K562 (cell line): ENCODE results near the gene LAIR2. TPM values are rescaled to one million over a fixed set of nuclear protein-coding genes. Genes with fewer than 3 reads are reported as not detected.

Source experiments
- ATAC-seq: fragments of 200-7000 bp; cut with Tn5 transposase; 3 replicates; pipeline ENCODE4 v1.9.1; 2020; ENCODE audit warnings: moderate library complexity
- BruUV-seq: library from RNA; stranded (reverse); fragments of 400-500 nt; replicated peaks from 2 replicates; lab custom pipeline; 2021; lab: Mats Ljungman, UMichigan
- CTCF ChIA-PET: fragments of 300-600 bp; formaldehyde crosslinking; extraction: SDS; loops from one replicate; lab custom pipeline; 2021; ENCODE audit warnings: low intra/inter-chr PET ratio; lab: Yijun Ruan, JAX
- POLR2A ChIA-PET: fragments of 300-600, 350-650 bp; sonication (Branson Sonifier 250); formaldehyde crosslinking; extraction: SDS; loops from one replicate; lab custom pipeline; 2021; ENCODE audit warnings: antibody characterized with exemption, inconsistent platforms; lab: Yijun Ruan, JAX
- DNase-seq, 4 experiments: peaks; one replicate each; pipeline versions ENCODE4 v3.0.0 to v3.0.0-alpha.2; 2011 to 2018; ENCODE audit warnings: low spot score in 3 of 4, mixed read lengths in 3 of 4; ENCODE audit errors: extremely low read depth in 1 of 4
- FAIRE-seq: peaks from 2 replicates; lab custom pipeline; 2011; peaks lifted over from hg19 to GRCh38; lab: Jason Lieb, UNC
- H2AFZ ChIP-seq: 2 replicates; pipeline ENCODE4 v1.6.0; 2011; ENCODE audit warnings: low read depth, low read length, control low read depth, inconsistent platforms
- H3K27ac ChIP-seq: fragments of 200-600 bp; 3 replicates; pipeline ENCODE4 v1.8.0; 2011; ENCODE audit warnings: low read depth, mild to moderate bottlenecking, control low read depth, inconsistent platforms, low read length, moderate library complexity, mixed read lengths; ENCODE audit errors: extremely low read depth
- H3K27me3 ChIP-seq, 2 experiments: fragments of 300-600 bp in 1 of 2; 2 replicates in 1 of 2; 3 replicates in 1 of 2; pipeline versions ENCODE4 v1.6.0 to v1.8.0; 2011; ENCODE audit warnings: inconsistent platforms in 2 of 2, low read length in 2 of 2, mild to moderate bottlenecking in 1 of 2, mixed read lengths in 1 of 2, moderate library complexity in 1 of 2; ENCODE audit not compliant: control insufficient read depth in 2 of 2, insufficient read depth in 2 of 2
- H3K36me3 ChIP-seq: fragments of 300-600 bp; 3 replicates; pipeline ENCODE4 v1.8.0; 2011; ENCODE audit warnings: mild to moderate bottlenecking, low read length, inconsistent platforms; ENCODE audit not compliant: control insufficient read depth, insufficient read depth
- H3K4me1 ChIP-seq, 2 experiments: fragments of 200-600 bp in 1 of 2; replicated peaks in 1 of 2; 2 replicates in 1 of 2; 3 replicates in 1 of 2; pipeline versions ENCODE4 v1.5.1 to v1.8.0; 2011; ENCODE audit warnings: inconsistent platforms in 2 of 2, low read length in 2 of 2, mild to moderate bottlenecking in 1 of 2, mixed read lengths in 1 of 2, moderate library complexity in 1 of 2; ENCODE audit not compliant: control insufficient read depth in 2 of 2, insufficient read depth in 2 of 2
- H3K4me2 ChIP-seq: 2 replicates; pipeline ENCODE4 v1.6.1; 2011; ENCODE audit warnings: low read length, control low read depth, inconsistent platforms, mixed read lengths; ENCODE audit not compliant: insufficient read depth
- H3K4me3 ChIP-seq: fragments of 200-600 bp; sonication (generic), shearing (Covaris generic); 2 replicates; pipeline ENCODE4 v1.5.1; 2016; ENCODE audit warnings: control low read depth, inconsistent platforms
- H3K79me2 ChIP-seq: fragments of 200-600 bp; 3 replicates; pipeline ENCODE4 v1.8.0; 2011; ENCODE audit warnings: low read length, inconsistent platforms; ENCODE audit not compliant: control insufficient read depth, insufficient read depth
- H3K9ac ChIP-seq, 2 experiments: 2 replicates each; pipeline versions ENCODE4 v1.6.0 to v1.6.1; 2011; ENCODE audit warnings: low read depth in 2 of 2, low read length in 2 of 2, control low read depth in 1 of 2, inconsistent platforms in 1 of 2, mild to moderate bottlenecking in 1 of 2, mixed read lengths in 1 of 2; ENCODE audit not compliant: insufficient read depth in 1 of 2
- H3K9me1 ChIP-seq: one replicate; pipeline ENCODE4 v1.6.0; 2011; ENCODE audit warnings: inconsistent platforms, mild to moderate bottlenecking, low read length, moderate library complexity; ENCODE audit not compliant: control insufficient read depth, insufficient read depth
- H3K9me3 ChIP-seq: replicated peaks from 2 replicates; pipeline ENCODE4 v1.5.1; 2011; ENCODE audit warnings: low read depth, low read length, inconsistent platforms; ENCODE audit not compliant: control insufficient read depth, insufficient read depth
- H4K20me1 ChIP-seq: replicated peaks from 2 replicates; pipeline ENCODE4 v1.6.1; 2011; ENCODE audit warnings: low read length, inconsistent platforms, mixed read lengths; ENCODE audit not compliant: control insufficient read depth, insufficient read depth
- BHLHE40 ChIP-seq: IDR thresholded peaks from 2 replicates; pipeline ENCODE4 v1.6.1; 2011; ENCODE audit warnings: low read length, improper control_type of control experiment
- CBX5 ChIP-seq: IDR thresholded peaks from 2 replicates; pipeline ENCODE4 v1.6.1; 2014; ENCODE audit warnings: low read depth, borderline replicate concordance
- CHCHD3 ChIP-seq: fragments of 250-450 bp; sonication (Bioruptor Pico); IDR thresholded peaks from 2 replicates; pipeline ENCODE4 v2.1.2; 2022; ENCODE audit warnings: mild to moderate bottlenecking
- MIER1 ChIP-seq: fragments of 450-650 bp; IDR thresholded peaks from 2 replicates; pipeline ENCODE4 v1.6.1; 2016; ENCODE audit warnings: antibody characterized with exemption, mild to moderate bottlenecking, low read depth
- MTF1 ChIP-seq: fragments of 250-450 bp; sonication (Bioruptor Pico); IDR thresholded peaks from 2 replicates; pipeline ENCODE4 v1.9.0; 2021; ENCODE audit warnings: moderate library complexity, mild to moderate bottlenecking, inconsistent platforms, borderline replicate concordance
- ZBTB7A ChIP-seq: IDR thresholded peaks from 2 replicates; pipeline ENCODE4 v1.6.1; 2011; ENCODE audit warnings: low read depth, mild to moderate bottlenecking, low read length, moderate library complexity, borderline replicate concordance; ENCODE audit not compliant: control insufficient read depth
- ZKSCAN1 ChIP-seq: fragments of 150-350 bp; IDR thresholded peaks from 2 replicates; pipeline ENCODE4 v1.6.1; 2016; ENCODE audit warnings: low read depth, low read length
- WGBS: fragments of 100-300 bp; shearing (Covaris generic); methylation state at CpG from one replicate; pipeline ENCODE4 v1.1.6; 2016; ENCODE audit warnings: low coverage, mixed read lengths; ENCODE audit not compliant: insufficient coverage; ENCODE audit errors: missing lambda C conversion rate; 5-methylcytosine and 5-hydroxymethylcytosine counted together
- in situ Hi-C: fragments of 300-500 bp; cut with MboI; formaldehyde crosslinking; loops from 4 replicates; pipeline ENCODE4 v1.15.0; 2018; ENCODE audit warnings: inconsistent platforms, mixed read lengths
- intact Hi-C: fragments of 100-400 bp; cut with micrococcal nuclease; formaldehyde crosslinking; loops from 2 replicates; pipeline ENCODE4 v1.14.2; 2022
- polyA plus RNA-seq, 8 experiments: library from polyadenylated mRNA; depleted of rRNA in 4 of 8; stranded (reverse) in 5 of 8; unstranded in 3 of 8; fragments of >200 nt; fragmentation: Nextera tagmentation in 2 of 8; fragmentation: Illumina TruSeq in 1 of 8; extraction: Ambion mirVana in 2 of 8; extraction: Trizol in 1 of 8; gene quantifications; 2 replicates each; pipeline versions ENCODE4 v1.2.1 to v1.2.3, GENCODE V29; 2011 to 2014; ENCODE audit warnings: inconsistent platforms in 1 of 8, missing spikeins in 1 of 8
- total RNA-seq, 7 experiments: library from RNA; depleted of rRNA in 6 of 7; stranded (reverse); fragments of >200 nt in 6 of 7; fragmentation: Illumina TruSeq in 2 of 7; extraction: Trizol in 2 of 7; gene quantifications; 2 replicates each; pipeline versions ENCODE4 v1.2.1 to v1.2.3, GENCODE V29; 2011 to 2021; ENCODE audit warnings: low replicate concordance in 1 of 7
- TF ChIP-seq, protein P1 (sequence below), 2 experiments: IDR thresholded peaks; 2 replicates each; pipeline ENCODE4 v1.6.1; 2012; ENCODE audit warnings: improper control_type of control experiment in 2 of 2, low read depth in 2 of 2, low read length in 2 of 2, borderline replicate concordance in 1 of 2
- TF ChIP-seq, protein P2 (sequence below): IDR thresholded peaks from 2 replicates; pipeline ENCODE4 v1.6.1; 2011; ENCODE audit not compliant: insufficient read length; ENCODE audit errors: extremely low read depth

The LAIR2 gene
- total and polyA plus RNA-seq, 9 of the 15 experiments (the other 6 are each of a cell fraction or from before 2014, with no cell fraction given): not detected

DNA sequence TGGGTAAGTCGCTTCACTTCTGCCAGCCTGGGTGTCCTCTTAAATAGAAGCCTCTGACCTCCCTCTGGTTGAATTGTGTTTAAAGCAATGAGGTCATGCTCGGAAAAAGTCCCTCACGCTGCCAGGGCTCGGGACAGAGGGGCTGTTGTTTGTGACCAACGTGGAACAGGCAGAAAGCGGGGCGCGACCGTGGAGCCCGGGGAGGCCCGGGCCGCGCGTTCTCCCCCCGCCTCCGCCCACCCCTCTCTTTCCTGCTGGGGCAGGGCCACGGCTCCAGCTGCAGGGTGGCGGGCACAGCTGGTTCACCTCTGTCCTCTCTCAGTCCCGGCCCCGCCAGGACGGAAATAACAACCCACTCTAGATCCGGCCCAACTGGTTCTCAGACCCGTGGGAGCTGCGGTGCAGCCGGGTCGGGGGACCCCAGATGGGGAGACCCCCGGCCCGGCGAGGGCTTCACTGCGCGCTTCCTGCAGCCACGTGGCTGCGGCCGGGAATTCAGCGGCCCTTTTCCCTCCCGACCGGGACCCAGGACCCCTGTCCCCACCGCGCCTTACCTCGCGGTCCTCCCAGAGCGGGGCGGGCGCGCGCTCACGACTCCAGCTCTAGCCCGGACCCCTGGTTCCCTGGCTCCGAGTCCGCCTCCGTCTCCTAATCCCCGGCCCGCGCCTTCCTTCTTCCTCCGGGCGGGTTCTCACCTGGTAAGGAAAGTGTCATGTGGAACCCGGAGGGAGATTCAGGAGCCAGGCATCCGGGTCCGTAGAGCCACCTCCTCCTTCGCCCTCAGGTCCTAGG lies 31.4 kb upstream of the LAIR2 start:
- no peak overlapping the region for H3K4me2 ChIP-seq
- no peak for FAIRE-seq

More for the DNA sequence above, 31.4 kb upstream of the LAIR2 start:
- ChIA-PET CTCF (no interaction called here), POLR2A (interaction anchor here (0.8 to 1.1 kb wide), 2 partner anchors 15 to 19 kb away, joined by 3 read pairs; no protein-coding TSS in a partner anchor)
- intact Hi-C loops: no loop called here
- H3K9ac ChIP-seq: no peak overlapping the region
- H3K79me2 ChIP-seq: no peaks in the 10 kb centered on the region
- DNase-seq (peak in 1 of 4 experiments; percentile 7), ATAC-seq (no peak)
- H3K9me3 ChIP-seq: no peaks in the 10 kb centered on the region
- 0 out of 2 replicates have a peak, but pooled peaks cover 3% of the 10 kb centered on the region for H4K20me1 ChIP-seq
- peaks cover 13 to 41% of the 10 kb centered on the region in 2 experiments for H3K27me3 ChIP-seq
- TF ChIP-seq ZKSCAN1 (no peak), BHLHE40 (no peak), MTF1 (no peak), MIER1 (no peak), ZBTB7A (peak; percentile 23; the same call in 1 of the 2 replicates), CBX5 (no peak), CHCHD3 (no peak)
- TF ChIP-seq, protein P1, sequence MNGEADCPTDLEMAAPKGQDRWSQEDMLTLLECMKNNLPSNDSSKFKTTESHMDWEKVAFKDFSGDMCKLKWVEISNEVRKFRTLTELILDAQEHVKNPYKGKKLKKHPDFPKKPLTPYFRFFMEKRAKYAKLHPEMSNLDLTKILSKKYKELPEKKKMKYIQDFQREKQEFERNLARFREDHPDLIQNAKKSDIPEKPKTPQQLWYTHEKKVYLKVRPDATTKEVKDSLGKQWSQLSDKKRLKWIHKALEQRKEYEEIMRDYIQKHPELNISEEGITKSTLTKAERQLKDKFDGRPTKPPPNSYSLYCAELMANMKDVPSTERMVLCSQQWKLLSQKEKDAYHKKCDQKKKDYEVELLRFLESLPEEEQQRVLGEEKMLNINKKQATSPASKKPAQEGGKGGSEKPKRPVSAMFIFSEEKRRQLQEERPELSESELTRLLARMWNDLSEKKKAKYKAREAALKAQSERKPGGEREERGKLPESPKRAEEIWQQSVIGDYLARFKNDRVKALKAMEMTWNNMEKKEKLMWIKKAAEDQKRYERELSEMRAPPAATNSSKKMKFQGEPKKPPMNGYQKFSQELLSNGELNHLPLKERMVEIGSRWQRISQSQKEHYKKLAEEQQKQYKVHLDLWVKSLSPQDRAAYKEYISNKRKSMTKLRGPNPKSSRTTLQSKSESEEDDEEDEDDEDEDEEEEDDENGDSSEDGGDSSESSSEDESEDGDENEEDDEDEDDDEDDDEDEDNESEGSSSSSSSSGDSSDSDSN (IDR thresholded peaks at IDR 0.05; ENCODE audit: borderline replicate concordance in 1 of 2, low read depth in 2 of 2, low read length in 2 of 2): no peak
- TF ChIP-seq, protein P2, sequence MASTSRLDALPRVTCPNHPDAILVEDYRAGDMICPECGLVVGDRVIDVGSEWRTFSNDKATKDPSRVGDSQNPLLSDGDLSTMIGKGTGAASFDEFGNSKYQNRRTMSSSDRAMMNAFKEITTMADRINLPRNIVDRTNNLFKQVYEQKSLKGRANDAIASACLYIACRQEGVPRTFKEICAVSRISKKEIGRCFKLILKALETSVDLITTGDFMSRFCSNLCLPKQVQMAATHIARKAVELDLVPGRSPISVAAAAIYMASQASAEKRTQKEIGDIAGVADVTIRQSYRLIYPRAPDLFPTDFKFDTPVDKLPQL: no peak
- H3K4me3 ChIP-seq: no peak overlapping the region
- H3K9me1 ChIP-seq: no peaks in the 10 kb centered on the region
- no peak overlapping the region for H3K27ac ChIP-seq
- 28% methylated on average over 49 of the region's 60 CpGs for WGBS
- in situ Hi-C loops: no loop called here
- BruUV-seq: no TSS peak
- no peaks in the 10 kb centered on the region for H3K36me3 ChIP-seq
- peaks cover 0 to 20% of the 10 kb centered on the region in 2 experiments; a peak in 2 of 5 replicates for H3K4me1 ChIP-seq
- no peak overlapping the region for H2AFZ ChIP-seq
